Endothelial cell of hepatic sinusoid (primary cell): ENCODE results near the gene FOXA3.

ENCODE experiments used
- in situ Hi-C: cut with HindIII; loops from 2 replicates; pipeline ENCODE4 v1.10.0; 2017; ENCODE audit warnings: low sequenced_read_pairs

FOXA3 gene

GRCh38 chr19:45827459-45828093 lies 36.5 kb upstream of the FOXA3 start:
- in situ Hi-C loops: no loop called here

DNA sequence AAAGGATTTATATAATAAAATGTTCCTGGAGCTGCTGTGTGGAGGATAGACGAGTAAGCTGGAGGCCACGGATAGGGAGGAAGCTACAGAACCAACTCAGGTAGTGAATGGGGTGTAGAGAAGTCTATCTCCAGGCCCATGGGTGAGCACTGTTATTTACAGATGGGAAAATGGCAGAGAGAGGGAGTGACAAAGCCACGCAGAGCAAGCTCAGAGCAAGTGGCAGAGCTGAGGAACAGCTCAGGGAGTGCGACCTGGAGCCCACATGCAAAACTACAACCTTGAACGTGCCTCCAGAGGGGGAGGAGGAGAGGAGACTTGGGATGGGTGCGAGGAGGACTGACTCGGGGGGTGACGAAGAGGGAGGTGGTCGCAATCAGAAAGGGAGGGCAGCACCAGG lies 35.6 kb upstream of the FOXA3 start:
- in situ Hi-C loops: no loop called here

DNA sequence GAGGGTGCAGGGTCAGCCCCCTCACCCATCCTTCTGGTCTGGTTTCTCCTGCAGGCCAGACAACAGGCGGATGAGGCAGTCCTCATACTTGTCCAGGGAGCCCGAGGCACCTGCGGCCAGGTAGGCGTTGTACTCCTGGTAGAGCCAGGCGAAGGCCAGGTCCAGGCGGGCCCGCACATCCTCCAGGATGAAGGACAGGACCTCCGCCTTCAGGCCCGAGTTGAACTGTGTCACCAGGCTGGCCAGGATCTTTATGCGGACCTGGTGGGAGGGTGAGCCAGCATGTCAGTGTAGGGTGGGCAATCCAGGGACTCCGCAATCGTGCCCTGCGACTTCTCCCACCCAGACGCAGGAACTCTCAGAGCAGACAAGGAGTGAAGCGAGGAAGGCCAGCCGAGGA lies 35.2 kb upstream of the FOXA3 start:
- in situ Hi-C loops: no loop called here

DNA sequence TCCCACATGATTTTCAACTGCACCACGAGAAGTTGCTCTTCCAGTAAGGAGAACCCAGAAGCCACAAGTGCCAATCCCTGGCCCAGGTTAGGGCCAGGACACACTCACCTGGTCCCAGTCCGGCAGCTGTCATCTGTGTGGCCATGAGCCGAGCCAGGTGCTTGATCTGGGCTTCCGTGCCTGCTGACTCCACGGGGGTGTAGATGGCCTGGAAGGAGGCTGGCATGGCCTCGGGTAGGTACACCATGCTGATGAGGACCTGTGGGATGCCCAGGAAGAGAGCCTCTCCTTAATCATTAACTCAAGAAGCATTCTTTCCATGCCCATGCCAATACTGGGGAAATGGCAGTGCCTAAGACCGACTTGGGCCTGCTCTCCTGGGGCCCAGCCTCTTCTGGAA lies 29.2 kb upstream of the FOXA3 start:
- in situ Hi-C loops: no loop called here

DNA sequence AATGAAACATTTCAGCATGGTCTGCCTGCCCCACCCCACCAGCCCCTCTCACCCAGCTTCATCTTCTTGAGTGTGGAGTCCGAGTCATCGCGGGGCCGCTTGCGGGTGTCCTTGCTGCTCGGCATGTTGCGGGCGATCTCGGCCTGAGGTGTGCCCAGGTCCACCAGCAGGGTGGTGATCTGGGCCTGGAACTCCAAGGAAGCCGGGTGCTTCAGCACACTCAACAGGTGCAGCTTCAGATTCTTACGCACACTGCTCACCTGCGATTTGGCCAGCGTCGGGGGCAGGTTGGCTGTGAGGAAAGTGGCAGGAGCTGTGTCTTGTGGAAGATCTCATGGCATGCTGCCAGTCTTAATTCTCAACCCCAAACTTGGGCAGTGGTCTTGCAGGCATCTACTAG lies 21.9 kb upstream of the FOXA3 start:
- in situ Hi-C loops: no loop called here

DNA sequence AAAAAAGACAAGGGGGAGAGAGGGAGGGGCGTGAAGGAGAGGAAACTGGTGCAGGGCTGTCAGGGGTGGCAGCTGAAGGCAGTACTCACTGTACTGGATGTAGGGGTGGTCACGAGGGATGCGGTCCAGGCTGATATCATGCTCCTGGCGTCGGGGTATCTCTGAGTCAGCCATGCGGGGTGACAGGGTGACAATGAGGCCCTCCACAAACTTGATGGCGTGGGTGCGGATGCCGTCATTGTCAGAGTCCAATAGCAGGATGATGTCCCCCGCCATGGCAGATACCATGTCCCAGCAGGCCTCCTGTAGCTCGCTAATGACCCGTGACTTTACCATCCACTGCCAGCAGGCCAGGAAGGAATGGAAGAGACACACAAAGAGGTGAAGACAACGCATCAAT lies 16.5 kb upstream of the FOXA3 start:
- in situ Hi-C loops: no loop called here

GRCh38 chr19:45848922-45849321 lies 15.2 kb upstream of the FOXA3 start:
- in situ Hi-C loops: no loop called here

DNA sequence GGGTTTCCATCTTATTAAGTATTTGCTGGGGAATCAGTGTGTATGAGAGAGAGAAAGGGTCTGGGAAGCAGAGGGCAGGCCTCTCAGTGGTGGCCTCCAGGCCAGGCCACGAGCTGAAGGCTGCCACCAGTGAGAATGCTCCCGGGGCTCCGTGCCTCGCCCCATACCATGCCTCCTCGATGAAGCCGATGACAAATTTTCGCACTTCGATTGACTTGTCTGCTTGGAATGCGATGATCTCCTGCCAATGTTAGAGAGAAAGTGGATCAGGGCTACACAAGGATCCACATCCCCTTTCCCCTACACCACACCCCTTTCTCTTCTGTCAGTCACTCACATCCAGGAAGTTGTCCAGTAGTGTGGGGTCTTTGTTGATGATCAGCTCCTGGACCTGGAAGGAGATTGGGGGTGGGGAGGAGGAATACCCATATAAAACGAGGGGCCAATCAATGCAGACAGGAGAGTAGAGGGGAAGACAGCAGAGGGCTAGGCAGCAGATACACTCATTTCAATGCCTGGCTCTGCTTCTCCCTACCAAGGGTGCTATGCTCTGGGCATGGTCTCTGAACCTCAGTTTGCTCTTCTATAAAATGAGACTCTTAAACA lies 11.9 kb upstream of the FOXA3 start:
- in situ Hi-C loops: no loop called here

GRCh38 chr19:45852983-45853382 lies 11.1 kb upstream of the FOXA3 start:
- in situ Hi-C loops: no loop called here

GRCh38 chr19:45854167-45854778 lies 9.9 kb upstream of the FOXA3 start:
- in situ Hi-C loops: no loop called here

GRCh38 chr19:45860359-45861259 lies 3.5 kb upstream of the FOXA3 start:
- in situ Hi-C loops: no loop called here

DNA sequence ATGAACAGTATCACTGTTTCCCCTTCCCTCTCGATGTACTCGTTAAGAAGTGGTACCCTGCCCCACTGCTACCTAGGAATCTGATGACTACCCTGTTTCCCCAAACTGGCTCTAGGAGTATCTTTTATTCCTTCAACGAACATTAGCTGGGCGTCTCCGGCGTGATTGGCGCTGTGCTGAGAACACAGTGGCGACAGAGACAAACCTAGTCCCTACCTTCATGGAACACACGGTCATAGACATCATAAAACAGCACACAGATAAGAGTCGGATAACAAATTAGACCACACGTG lies 1.9 kb upstream of the FOXA3 start:
- in situ Hi-C loops: no loop called here

DNA sequence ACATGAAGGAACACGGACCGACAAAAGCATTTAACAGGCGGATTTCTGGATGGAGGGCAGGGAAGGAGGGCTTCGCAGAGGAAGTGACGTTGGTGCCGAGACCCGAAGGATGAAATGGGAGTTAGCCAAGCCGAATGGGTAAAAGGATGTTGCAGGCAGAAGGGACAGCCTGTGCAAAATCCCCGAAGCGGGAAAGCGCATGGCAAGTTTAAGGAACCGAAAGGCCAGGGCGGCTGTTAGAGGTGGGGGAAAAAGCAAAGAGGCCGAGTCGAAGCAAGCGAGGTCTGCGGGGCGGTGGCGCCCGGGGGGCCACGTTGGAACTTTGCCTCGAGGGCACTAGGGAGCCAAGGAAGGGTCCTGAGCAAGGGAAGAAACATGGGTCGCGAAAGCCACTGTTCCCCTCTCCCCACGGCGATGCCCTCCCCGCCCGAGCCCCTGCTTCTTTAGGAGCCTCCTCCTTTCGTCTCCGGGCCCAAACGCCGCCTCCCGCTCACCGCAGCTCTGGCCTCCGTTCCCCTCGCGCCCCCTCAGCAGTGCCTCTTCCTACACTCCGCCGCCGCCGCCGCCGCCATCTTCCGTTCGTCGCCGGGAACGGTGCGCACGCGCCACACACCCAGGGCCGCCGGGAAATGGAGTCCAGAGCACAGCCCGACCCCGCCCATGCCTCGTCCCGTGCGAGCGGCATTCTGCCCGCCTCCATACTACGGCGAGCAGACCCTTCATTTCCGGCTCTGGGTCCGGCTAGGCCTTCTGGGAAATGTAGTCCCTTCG lies 1.4 kb upstream of the FOXA3 start, which contains the start of gene SYMPK:
Gene SYMPK, minus strand, starts transcription at position 584 of the 771 bp plus-strand sequence. CDS start 8,652 bp downstream, outside the sequence.
- in situ Hi-C loops: no loop called here

GRCh38 chr19:45863335-45863839 lies 739 bp upstream of the FOXA3 start:
- in situ Hi-C loops: no loop called here

DNA sequence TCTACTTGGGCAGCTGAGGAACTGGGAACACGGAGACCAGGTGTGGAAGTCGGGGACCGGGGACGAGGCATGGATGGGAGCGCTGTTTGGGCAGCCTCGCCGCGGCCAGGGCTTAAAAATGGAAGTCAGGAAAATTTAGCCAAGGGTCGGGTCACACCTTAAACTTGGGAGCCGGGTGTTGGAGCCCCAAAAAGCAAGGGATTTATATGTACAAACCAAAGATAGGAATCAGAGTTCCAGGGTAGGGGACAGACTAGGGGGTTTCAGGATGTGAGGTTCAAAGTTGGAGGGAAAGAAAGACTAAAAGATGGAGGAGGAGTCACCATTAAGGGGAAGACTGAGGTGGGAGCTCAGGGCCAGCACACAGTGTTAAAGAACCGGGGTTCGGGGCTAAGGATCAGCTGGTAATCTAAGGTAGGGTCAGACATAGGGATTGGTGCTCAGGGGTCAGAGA lies 530 bp downstream of the FOXA3 start:
- in situ Hi-C loops: loop anchor here (5.0 kb wide), 1 partner anchor 63 kb away; no protein-coding TSS in a partner anchor

GRCh38 chr19:45865269-45865948 lies 1.3 kb downstream of the FOXA3 start:
- in situ Hi-C loops: loop anchor here (5.0 kb wide), 1 partner anchor 62 kb away; no protein-coding TSS in a partner anchor

DNA sequence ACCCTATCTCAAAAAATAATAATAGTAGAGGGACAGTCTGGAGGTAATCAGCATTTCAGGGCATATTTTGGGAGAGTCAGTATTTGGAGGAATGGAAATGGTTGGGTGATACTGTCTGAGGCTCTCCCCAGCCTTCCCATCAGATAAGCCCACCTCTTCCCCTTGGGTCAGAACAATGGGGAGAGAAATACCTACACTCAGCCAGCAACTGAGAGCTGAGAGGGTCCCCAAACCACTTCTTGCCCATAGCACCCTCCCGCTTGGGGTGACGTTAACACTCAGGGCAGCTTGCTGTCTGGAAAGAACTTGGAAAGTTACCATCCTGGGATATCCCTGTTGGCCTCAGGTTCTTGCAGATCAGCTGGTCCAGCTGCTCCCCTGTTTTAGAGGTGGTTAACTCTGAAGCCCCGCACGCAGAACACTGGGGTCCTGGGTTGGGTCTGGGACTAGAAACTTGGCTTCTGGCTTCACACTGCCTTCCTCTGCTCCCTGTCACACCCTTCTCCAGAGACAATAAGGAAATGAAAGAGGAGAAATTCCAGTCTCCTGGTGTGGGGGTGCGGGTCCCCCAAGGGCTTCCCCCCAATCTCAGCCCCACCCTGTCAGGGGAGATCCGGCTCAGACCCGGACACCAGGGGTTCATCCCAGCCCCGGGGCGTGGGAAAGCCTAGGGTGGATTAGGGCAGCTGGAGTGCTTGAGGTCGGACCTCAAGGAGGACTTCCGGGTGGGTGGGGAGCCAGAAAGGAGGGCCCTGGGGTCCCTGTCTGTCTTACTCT lies 2.5 kb downstream of the FOXA3 start:
- in situ Hi-C loops: loop anchor here (5.0 kb wide), 1 partner anchor 61 kb away; no protein-coding TSS in a partner anchor

GRCh38 chr19:45867241-45867640 lies 3.1 kb downstream of the FOXA3 start:
- in situ Hi-C loops: loop anchor here (5.0 kb wide), 1 partner anchor 60 kb away; no protein-coding TSS in a partner anchor

DNA sequence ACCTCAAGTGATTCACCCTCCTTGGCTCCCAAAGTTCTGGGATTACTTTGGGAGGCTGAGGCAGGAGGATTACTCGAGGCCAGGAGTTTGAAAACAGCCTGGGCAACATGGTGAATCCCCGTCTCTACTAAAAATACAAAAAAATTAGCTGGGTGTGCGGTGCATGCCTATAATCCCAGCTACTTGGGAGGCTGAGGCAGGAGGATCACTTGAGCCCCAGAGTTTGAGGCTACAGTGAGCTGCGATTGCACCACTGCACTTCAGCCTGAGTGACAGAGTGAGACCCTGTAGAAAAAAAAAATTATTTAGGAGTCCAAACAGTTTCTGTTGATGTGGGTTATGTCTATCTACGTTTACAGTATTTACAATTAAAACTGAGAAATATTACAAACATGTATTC lies 6.7 kb downstream of the FOXA3 start:
- in situ Hi-C loops: no loop called here
